HepG2 (cell line): Measurements from ENCODE around the gene RPL37A. TPM values are rescaled to one million over a fixed set of nuclear protein-coding genes. Genes with fewer than 3 reads are reported as not detected.
A peak's percentile ranks its signal among the peaks of the same experiment; 100 is the strongest.

Experiments
- ATAC-seq: fragments of 200-7000 bp; cut with Tn5 transposase; 3 replicates; pipeline ENCODE4 v1.9.1; 2020; ENCODE audit warnings: mild to moderate bottlenecking, moderate library complexity
- BruUV-seq: library from RNA; stranded (reverse); fragments of 400-500 nt; replicated peaks from 2 replicates; lab custom pipeline; 2021; lab: Mats Ljungman, UMichigan
- CTCF ChIA-PET: fragments of 300-600 bp; formaldehyde crosslinking; extraction: SDS; loops from one replicate; lab custom pipeline; 2021; ENCODE audit warnings: low total read pairs, inconsistent platforms, low intra/inter-chr PET ratio; lab: Yijun Ruan, JAX
- POLR2A ChIA-PET: fragments of 350-600 bp; sonication (Branson Sonifier 250); formaldehyde crosslinking; loops from one replicate; lab custom pipeline; 2020; ENCODE audit warnings: antibody characterized with exemption, inconsistent platforms; lab: Yijun Ruan, JAX
- DNase-seq: peaks from one replicate; pipeline ENCODE4 v3.0.0-alpha.2; 2015; ENCODE audit warnings: low spot score
- FAIRE-seq: peaks from 3 replicates; lab custom pipeline; 2011; peaks lifted over from hg19 to GRCh38; lab: Jason Lieb, UNC
- H2AFZ ChIP-seq: one replicate; pipeline ENCODE4 v1.6.1; 2011; ENCODE audit warnings: low read length, inconsistent platforms
- H3K27ac ChIP-seq: fragments of 300-600 bp; 3 replicates; pipeline ENCODE4 v1.8.0; 2011; ENCODE audit warnings: mixed run types, mild to moderate bottlenecking, mixed read lengths, low read length, inconsistent platforms; ENCODE audit not compliant: insufficient read depth; ENCODE audit errors: extremely low read length
- H3K27me3 ChIP-seq, 2 experiments: fragments of 200-600 bp in 1 of 2; 2 replicates in 1 of 2; 3 replicates in 1 of 2; pipeline versions ENCODE4 v1.6.0 to v1.8.0; 2011; ENCODE audit warnings: low read length in 2 of 2, mild to moderate bottlenecking in 2 of 2, moderate library complexity in 2 of 2, inconsistent platforms in 1 of 2; ENCODE audit not compliant: insufficient read depth in 2 of 2, control insufficient read depth in 1 of 2
- H3K36me3 ChIP-seq, 2 experiments: fragments of 200-600 bp in 1 of 2; replicated peaks in 1 of 2; 2 replicates in 1 of 2; 3 replicates in 1 of 2; pipeline versions ENCODE4 v1.5.1 to v1.8.0; 2011; ENCODE audit warnings: low read length in 2 of 2, inconsistent platforms in 1 of 2; ENCODE audit not compliant: insufficient read depth in 2 of 2, control insufficient read depth in 1 of 2
- H3K4me1 ChIP-seq: 2 replicates; pipeline ENCODE4 v1.5.1; 2012; ENCODE audit warnings: low read length, inconsistent platforms; ENCODE audit not compliant: insufficient read depth
- H3K4me2 ChIP-seq: 2 replicates; pipeline ENCODE4 v1.6.0; 2011; ENCODE audit warnings: low read depth, low read length, inconsistent platforms
- H3K4me3 ChIP-seq, 3 experiments: fragments of 200-600 bp in 1 of 3; sonication (generic), shearing (Covaris generic) in 1 of 3; replicated peaks in 1 of 3; 2 replicates each; pipeline ENCODE4 v1.5.1; 2011 to 2016; ENCODE audit warnings: low read length in 3 of 3, inconsistent platforms in 2 of 3, low read depth in 2 of 3, mild to moderate bottlenecking in 2 of 3, control low read depth in 1 of 3, mixed read lengths in 1 of 3; ENCODE audit not compliant: insufficient read depth in 1 of 3
- H3K79me2 ChIP-seq: one replicate; pipeline ENCODE4 v1.6.1; 2011; ENCODE audit warnings: low read length, inconsistent platforms; ENCODE audit not compliant: insufficient read depth
- H3K9ac ChIP-seq: 2 replicates; pipeline ENCODE4 v1.6.0; 2011; ENCODE audit warnings: mild to moderate bottlenecking, low read depth, low read length, inconsistent platforms; ENCODE audit not compliant: insufficient read depth
- H3K9me3 ChIP-seq: 2 replicates; pipeline ENCODE4 v1.5.1; 2012; ENCODE audit warnings: mild to moderate bottlenecking, low read length
- H4K20me1 ChIP-seq: 2 replicates; pipeline ENCODE4 v1.6.0; 2011; ENCODE audit warnings: inconsistent platforms, mild to moderate bottlenecking, low read length, moderate library complexity; ENCODE audit not compliant: insufficient read depth
- ATAD3A ChIP-seq: sonication (generic); formaldehyde crosslinking; IDR thresholded peaks from 2 replicates; pipeline ENCODE4 v1.4.0; 2020; ENCODE audit warnings: missing genetic modification reagents
- ATRX ChIP-seq: sonication (generic); formaldehyde crosslinking; IDR thresholded peaks from 2 replicates; pipeline ENCODE4 v1.4.0; 2020; ENCODE audit warnings: missing genetic modification reagents, borderline replicate concordance
- FOXA3 ChIP-seq: IDR thresholded peaks from 2 replicates; pipeline ENCODE4 v1.6.1; 2016; ENCODE audit warnings: missing genetic modification reagents, missing compliant biosample characterization
- GFI1 ChIP-seq: sonication (generic); formaldehyde crosslinking; IDR thresholded peaks from 2 replicates; pipeline ENCODE4 v1.5.0; 2020; ENCODE audit warnings: missing genetic modification reagents, mild to moderate bottlenecking, borderline replicate concordance
- GLI4 ChIP-seq: sonication (generic); formaldehyde crosslinking; IDR thresholded peaks from 2 replicates; pipeline ENCODE4 v1.5.1; 2020; ENCODE audit warnings: missing genetic modification reagents, mild to moderate bottlenecking, moderate library complexity, borderline replicate concordance
- IKZF4 ChIP-seq: sonication (generic); formaldehyde crosslinking; IDR thresholded peaks from 2 replicates; pipeline ENCODE4 v1.5.1; 2020; ENCODE audit warnings: borderline replicate concordance, mild to moderate bottlenecking, low read depth, missing genetic modification reagents; ENCODE audit errors: not compliant biosample characterization
- MED1 ChIP-seq: sonication (generic); formaldehyde crosslinking; IDR thresholded peaks from 2 replicates; pipeline ENCODE4 v1.4.0; 2020; ENCODE audit warnings: missing genetic modification reagents
- MZF1 ChIP-seq: sonication (generic); formaldehyde crosslinking; IDR thresholded peaks from 2 replicates; pipeline ENCODE4 v1.8.1; 2023; ENCODE audit warnings: mild to moderate bottlenecking, missing genetic modification reagents, borderline replicate concordance
- NFYB ChIP-seq: sonication (generic); formaldehyde crosslinking; IDR thresholded peaks from 2 replicates; pipeline ENCODE4 v1.4.0; 2020; ENCODE audit warnings: missing genetic modification reagents
- NFYC ChIP-seq: IDR thresholded peaks from 2 replicates; pipeline ENCODE4 v1.6.1; 2016; ENCODE audit warnings: missing genetic modification reagents, missing compliant biosample characterization
- RELA ChIP-seq: sonication (generic); formaldehyde crosslinking; IDR thresholded peaks from 2 replicates; pipeline ENCODE4 v1.4.0; 2020; ENCODE audit warnings: missing genetic modification reagents
- SRF ChIP-seq: IDR thresholded peaks from 2 replicates; pipeline ENCODE4 v1.6.1; 2011; ENCODE audit warnings: mild to moderate bottlenecking, low read depth, low read length, moderate library complexity
- STAT5B ChIP-seq: sonication (generic); formaldehyde crosslinking; IDR thresholded peaks from 2 replicates; pipeline ENCODE4 v1.4.0; 2020; ENCODE audit warnings: missing genetic modification reagents
- SUZ12 ChIP-seq: fragments of 150-350 bp; IDR thresholded peaks from 2 replicates; pipeline ENCODE4 v1.6.1; 2014; ENCODE audit warnings: low read depth, low read length
- ZNF382 ChIP-seq: sonication (generic); formaldehyde crosslinking; IDR thresholded peaks from 2 replicates; pipeline ENCODE4 v1.5.0; 2020; ENCODE audit warnings: missing genetic modification reagents, mild to moderate bottlenecking, borderline replicate concordance
- ZNF598 ChIP-seq: sonication (generic); formaldehyde crosslinking; IDR thresholded peaks from 2 replicates; pipeline ENCODE4 v1.5.1; 2020; ENCODE audit warnings: mild to moderate bottlenecking, missing genetic modification reagents, borderline replicate concordance
- ZNF737 ChIP-seq: sonication (generic); formaldehyde crosslinking; IDR thresholded peaks from 2 replicates; pipeline ENCODE4 v1.5.0; 2020; ENCODE audit warnings: missing genetic modification reagents, mild to moderate bottlenecking, borderline replicate concordance
- ZNF777 ChIP-seq: sonication (generic); formaldehyde crosslinking; IDR thresholded peaks from 2 replicates; pipeline ENCODE4 v1.4.0; 2020; ENCODE audit warnings: missing genetic modification reagents
- ZNF891 ChIP-seq: sonication (generic); formaldehyde crosslinking; IDR thresholded peaks from 2 replicates; pipeline ENCODE4 v1.5.0; 2020; ENCODE audit warnings: mild to moderate bottlenecking, missing genetic modification reagents
- WGBS: methylation state at CpG from one replicate; pipeline ENCODE4 v1.1.6; 2017; ENCODE audit warnings: low lambda C conversion rate; 5-methylcytosine and 5-hydroxymethylcytosine counted together
- in situ Hi-C: cut with HindIII; loops from 2 replicates; pipeline ENCODE4 v1.10.0; 2017; ENCODE audit warnings: low pct_unique_long_range_greater_than_20kb; ENCODE audit not compliant: extremely low pct_ligation_motif_present
- intact Hi-C: fragments of 100-400 bp; cut with micrococcal nuclease; formaldehyde crosslinking; loops from one replicate; pipeline ENCODE4 v1.10.0; 2022; ENCODE audit not compliant: unreplicated experiment
- polyA plus RNA-seq, 8 experiments: library from polyadenylated mRNA; depleted of rRNA in 3 of 8; stranded (reverse) in 7 of 8; unstranded in 1 of 8; fragments of >200 nt; fragmentation: Illumina TruSeq in 4 of 8; extraction: Trizol in 4 of 8; gene quantifications; 2 replicates each; pipeline versions ENCODE4 v1.2.1 to v1.2.3, GENCODE V29; 2011 to 2016; ENCODE audit warnings: low read depth in 4 of 8, missing spikeins in 1 of 8, mixed read lengths in 1 of 8; ENCODE audit not compliant: insufficient read depth in 1 of 8
- total RNA-seq, 5 experiments: library from RNA; depleted of rRNA; stranded (reverse); fragments of >200 nt; fragmentation: Illumina TruSeq; extraction: Trizol; gene quantifications; 2 replicates each; pipeline ENCODE4 v1.2.3, GENCODE V29; 2016; ENCODE audit warnings: low read depth in 1 of 5

RPL37A gene
- total and polyA plus RNA-seq, 2 of the 13 experiments (the other 11 are each of a cell fraction or from before 2014, with no cell fraction given) = 6,902 to 7,910 TPM

- FAIRE-seq = no peak
- DNase-seq = no peak
- BruUV-seq = no TSS peak
Measured at GRCh38 chr2:216490061-216490460, 8.6 kb upstream of the RPL37A start.

GRCh38 chr2:216491793-216492596, 6.6 kb upstream of the RPL37A start:
- no peak overlapping the region for H3K4me3 ChIP-seq
- CTCF ChIA-PET = interaction anchor here (0.7 kb wide), 1 partner anchor 196 kb away, joined by 3 read pairs; no protein-coding TSS in a partner anchor
- POLR2A ChIA-PET = interaction anchor here (0.9 to 1.7 kb wide), 2 partner anchors 15 to 80 kb away, joined by 3 to 4 read pairs; partner anchors contain the start of gene SMARCAL1
- H2AFZ ChIP-seq = peak overlapping the region; percentile 24
- no TSS peak for BruUV-seq
- H3K4me1 ChIP-seq = peaks cover 20% of the 10 kb centered on the region
- peak; percentile 66 for DNase-seq
- H3K4me2 ChIP-seq = peak overlapping the region; percentile 35
- no peak overlapping the region for H3K9ac ChIP-seq
- H3K36me3 ChIP-seq = no peaks in the 10 kb centered on the region
- H4K20me1 ChIP-seq = no peaks in the 10 kb centered on the region
- peak; percentile 92 for ATAC-seq
- FAIRE-seq = peak; percentile 73
- in situ Hi-C loops (no loop called here), intact Hi-C loops (no loop called here)
- H3K9me3 ChIP-seq = no peaks in the 10 kb centered on the region
- 66% methylated on average over 9 of the region's 9 CpGs for WGBS
- H3K27me3 ChIP-seq = no peaks in the 10 kb centered on the region
- no peak overlapping the region for H3K27ac ChIP-seq
- H3K79me2 ChIP-seq = no peaks in the 10 kb centered on the region
- TF ChIP-seq NFYC (CRISPR knock-in tag) (peak; percentile 45; the same call in 1 of the 2 replicates), MED1 (CRISPR knock-in tag) (no peak), IKZF4 (no peak), SRF (peak; percentile 90), ZNF382 (CRISPR knock-in tag) (no peak), GFI1 (no peak), NFYB (CRISPR knock-in tag) (peak; percentile 46), ZNF737 (CRISPR knock-in tag) (no peak), ZNF777 (CRISPR knock-in tag) (no peak), SUZ12 (no peak), ATAD3A (CRISPR knock-in tag) (no peak), MZF1 (CRISPR knock-in tag) (no peak), GLI4 (CRISPR knock-in tag) (no peak), ZNF891 (CRISPR knock-in tag) (no peak), FOXA3 (CRISPR knock-in tag) (peak; percentile 39; the same call in 1 of the 2 replicates), RELA (CRISPR knock-in tag) (no peak), STAT5B (CRISPR knock-in tag) (no peak)

More at GRCh38 chr2:216490061-216490460, 8.6 kb upstream of the RPL37A start:
- ChIA-PET POLR2A (no interaction called here), CTCF (no interaction called here)
- Histone ChIP-seq H3K9ac (no peak overlapping the region), H3K4me3 (no peak overlapping the region), H3K27ac (no peak overlapping the region), H3K4me1 (peaks cover 15% of the 10 kb centered on the region), H3K4me2 (no peak overlapping the region), H3K36me3 (no peaks in the 10 kb centered on the region), H3K27me3 (no peaks in the 10 kb centered on the region), H4K20me1 (no peaks in the 10 kb centered on the region), H3K9me3 (no peaks in the 10 kb centered on the region), H2AFZ (no peak overlapping the region), H3K79me2 (no peaks in the 10 kb centered on the region)
- no peak for ATAC-seq
- in situ Hi-C loops = no loop called here
- 27% methylated on average over 1 of the region's 1 CpG for WGBS
- intact Hi-C loops = no loop called here
- TF ChIP-seq ATRX (CRISPR knock-in tag) = no peak
- TF ChIP-seq ZNF598 = no peak
- no peak for TF ChIP-seq MED1 (CRISPR knock-in tag)
